ENCODE results near the gene SPTBN1.

SPTBN1 gene

DNA sequence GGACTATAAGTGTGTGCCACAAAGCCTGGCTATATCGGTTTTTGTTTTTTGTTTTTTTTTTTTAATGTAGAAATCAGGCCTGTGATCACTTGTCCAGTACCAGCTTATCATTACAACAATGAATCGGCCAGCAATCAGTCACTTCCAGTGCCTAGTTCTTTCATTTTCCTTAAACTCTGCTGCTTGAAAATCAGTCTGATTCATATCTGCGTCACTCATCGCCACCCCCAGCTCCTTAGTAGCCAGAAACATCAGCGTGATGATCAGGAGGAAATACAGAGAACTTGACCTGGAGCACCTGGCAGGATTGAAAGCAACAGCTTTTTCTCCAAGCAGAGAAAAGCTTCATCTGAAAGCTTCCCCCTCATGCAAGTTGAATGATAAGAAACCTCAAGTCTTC, 75.4 kb downstream of the SPTBN1 start:
- DNase-seq: no peak

GRCh38 chr2:54534221-54534620, 78.1 kb downstream of the SPTBN1 start:
- no peak for DNase-seq

DNA sequence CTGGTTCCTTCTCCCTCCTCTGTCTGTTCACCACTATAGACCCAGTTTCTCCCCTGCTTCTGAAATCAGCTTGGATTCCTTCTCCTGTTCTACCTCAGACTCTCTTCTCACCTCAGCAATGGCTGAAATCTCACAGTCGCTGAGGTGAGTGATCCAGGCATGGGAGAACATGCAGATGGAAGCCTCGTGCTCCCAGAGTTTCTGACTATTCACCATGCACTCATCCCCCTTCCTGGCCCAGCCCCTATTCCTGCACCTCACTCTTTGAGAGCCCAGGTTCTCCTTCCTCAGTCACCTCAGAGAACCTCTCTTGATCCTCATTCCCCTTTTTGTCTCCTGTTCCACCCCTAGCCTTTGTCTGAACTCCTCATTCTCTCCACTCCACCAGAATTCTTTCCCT, 78.5 kb downstream of the SPTBN1 start:
- no peak for DNase-seq

DNA sequence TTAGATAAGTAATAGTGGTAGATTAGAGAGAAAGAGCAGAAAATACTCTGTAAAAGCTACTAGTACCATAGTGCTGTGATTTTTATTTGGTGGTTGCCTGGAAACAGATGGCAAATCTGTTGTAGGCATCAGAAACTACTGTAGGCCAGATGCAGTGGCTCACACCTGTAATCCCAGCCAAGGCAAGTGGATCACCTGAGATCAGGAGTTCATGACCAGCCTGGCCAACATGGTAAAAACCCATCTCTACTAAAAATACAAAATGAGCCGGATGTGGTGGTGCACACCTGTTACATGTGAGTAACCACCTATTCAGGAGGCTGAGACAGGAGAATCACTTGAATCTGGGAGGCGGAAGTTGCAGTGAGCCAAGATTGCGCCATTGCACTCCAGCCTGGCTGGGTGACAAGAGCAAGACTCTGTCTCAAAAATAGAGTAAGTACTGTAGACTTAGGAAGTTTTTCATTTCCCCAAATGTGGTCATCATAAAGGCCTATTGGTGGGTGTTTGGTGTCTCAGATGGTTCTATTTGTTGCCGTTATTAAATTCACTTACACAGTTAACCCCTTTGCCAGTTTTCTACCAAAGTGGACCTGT, 79.6 kb downstream of the SPTBN1 start:
- no peak for DNase-seq

DNA sequence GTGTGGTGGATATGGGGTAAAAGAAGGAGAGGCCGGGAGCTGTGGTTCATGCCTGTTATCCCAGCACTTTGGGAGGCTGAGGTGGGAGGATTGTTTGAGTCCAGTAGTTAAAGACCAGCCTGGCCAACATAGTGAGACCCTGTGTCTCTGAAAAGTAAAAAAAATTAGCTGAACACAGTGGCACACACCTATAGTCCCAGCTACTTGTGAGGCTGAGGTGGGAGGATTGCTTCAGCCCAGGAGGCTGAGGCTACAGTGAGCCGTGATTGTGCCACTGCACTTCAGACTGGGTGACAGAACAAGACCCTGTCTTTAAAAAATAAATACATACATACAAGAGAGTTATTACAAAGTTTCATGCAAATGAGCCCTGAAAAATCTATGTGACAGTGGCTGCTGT, 80.6 kb downstream of the SPTBN1 start:
- DNase-seq: no peak

DNA sequence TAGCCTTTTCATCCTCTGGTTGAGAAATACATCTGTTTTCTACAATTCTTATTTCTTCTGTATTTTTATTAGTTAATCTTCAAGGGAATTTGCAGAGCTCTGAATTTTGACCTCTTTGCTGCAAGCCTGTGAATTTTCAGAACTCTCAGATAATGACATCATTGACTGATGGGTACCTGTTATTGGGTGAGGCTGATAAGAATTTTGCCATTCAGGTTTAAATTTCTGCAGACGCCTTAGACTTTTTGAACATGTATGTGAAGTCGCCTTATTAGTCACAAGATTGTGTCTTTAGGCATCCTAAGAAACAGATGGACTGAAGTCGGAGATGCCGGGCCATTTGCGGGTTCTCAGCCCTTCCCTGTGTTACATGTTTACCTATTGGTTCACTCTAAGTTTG, 82.4 kb downstream of the SPTBN1 start:
- no peak for DNase-seq

DNA sequence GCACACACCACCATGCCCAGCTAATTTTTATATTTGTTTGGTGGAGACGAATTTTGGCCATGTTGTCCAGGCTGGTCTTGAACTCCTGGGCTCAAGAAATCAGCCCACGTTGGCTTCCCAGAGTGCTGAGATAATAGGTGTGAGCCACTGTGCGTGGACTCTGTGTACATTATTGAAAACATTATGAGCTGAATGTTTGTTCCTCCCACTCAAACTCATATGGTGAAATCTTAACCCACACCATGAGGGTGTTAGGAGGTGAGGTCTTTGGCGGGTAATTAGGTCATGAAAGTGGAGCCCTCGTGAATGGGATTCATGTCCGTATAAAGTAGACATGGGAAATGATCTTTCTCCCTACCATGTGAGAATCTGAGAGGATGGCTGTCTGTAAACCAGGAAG, 83.6 kb downstream of the SPTBN1 start:
- no peak for DNase-seq

GRCh38 chr2:54540194-54540593, 84.1 kb downstream of the SPTBN1 start:
- DNase-seq: no peak

DNA sequence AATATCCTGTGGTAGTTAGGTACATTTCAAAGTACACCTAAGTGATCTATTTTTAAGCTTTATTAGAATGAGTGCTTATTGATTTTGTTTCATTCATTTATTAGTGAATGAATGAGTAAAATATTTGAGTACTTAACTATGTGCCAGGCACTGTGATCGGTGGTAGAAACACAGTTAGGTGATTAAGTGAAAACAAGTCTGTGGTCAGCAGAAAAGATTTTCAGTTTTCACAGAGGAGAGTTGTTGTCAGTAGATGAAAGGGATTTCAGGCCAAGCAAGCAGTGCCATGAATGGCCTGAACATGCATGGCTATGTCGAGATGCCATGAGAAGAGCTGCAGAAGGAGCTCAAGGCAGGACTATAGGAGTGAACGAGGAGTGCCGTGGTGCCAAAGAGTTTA, 85.9 kb downstream of the SPTBN1 start:
- no peak for DNase-seq

GRCh38 chr2:54543733-54544396, 87.7 kb downstream of the SPTBN1 start:
- no peak for DNase-seq

- DNase-seq: no peak
Observed at GRCh38 chr2:54545702-54546450, 89.7 kb downstream of the SPTBN1 start.

DNA sequence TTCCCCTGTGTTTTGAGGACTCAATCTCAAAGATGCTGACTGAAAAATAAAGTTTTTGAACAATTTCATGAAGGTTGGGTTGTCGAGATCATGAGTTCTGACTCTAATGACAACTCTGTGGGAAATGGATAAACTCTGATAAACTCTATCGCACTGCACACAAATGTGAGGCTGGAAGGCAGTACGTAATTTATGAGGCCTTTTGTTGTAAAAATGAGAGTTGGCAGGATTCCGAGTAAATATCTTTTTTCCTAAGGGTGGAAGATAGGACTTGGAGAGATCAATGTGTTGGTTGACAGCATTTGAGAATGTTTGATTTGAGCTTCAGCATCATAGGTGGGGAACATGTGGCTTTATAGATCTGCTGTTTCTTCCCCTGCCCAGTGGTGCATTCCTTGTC, 90.4 kb downstream of the SPTBN1 start:
- DNase-seq: no peak

DNA sequence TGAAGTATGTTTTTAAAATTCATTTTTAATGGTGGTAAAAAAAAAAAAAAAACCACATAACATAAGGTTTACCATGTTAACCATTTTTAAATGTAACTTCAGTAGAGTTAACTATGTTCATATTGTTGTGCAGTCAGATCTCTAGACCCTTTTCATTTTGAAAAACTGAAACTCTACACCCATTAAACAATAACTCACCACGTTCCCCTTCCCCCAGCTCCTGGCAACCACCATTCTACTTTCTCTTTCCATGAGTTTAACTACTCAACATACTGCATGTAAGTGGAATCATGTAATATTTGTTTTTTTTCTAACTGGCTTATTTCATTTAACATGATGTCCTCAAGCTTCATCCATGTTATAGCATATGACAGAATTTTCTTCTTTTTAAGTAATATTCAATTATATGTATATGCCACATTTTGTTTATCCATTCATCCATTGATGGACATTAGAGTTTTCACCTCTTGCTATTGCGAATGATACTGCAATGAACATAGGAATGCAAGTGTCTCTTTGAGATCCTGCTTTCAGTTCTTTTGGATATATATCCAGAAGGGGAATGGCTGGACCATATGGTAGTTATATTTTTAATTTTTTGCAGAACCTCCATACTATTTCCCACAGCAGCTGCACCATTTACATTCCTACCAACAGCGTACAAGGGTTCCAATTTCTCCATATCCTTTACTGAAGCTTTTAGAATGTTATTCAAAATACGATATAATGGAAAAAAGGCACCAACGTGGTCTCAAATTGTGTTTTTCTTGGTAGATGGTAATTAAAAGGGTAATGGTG, 91.0 kb downstream of the SPTBN1 start:
- DNase-seq: no peak

DNA sequence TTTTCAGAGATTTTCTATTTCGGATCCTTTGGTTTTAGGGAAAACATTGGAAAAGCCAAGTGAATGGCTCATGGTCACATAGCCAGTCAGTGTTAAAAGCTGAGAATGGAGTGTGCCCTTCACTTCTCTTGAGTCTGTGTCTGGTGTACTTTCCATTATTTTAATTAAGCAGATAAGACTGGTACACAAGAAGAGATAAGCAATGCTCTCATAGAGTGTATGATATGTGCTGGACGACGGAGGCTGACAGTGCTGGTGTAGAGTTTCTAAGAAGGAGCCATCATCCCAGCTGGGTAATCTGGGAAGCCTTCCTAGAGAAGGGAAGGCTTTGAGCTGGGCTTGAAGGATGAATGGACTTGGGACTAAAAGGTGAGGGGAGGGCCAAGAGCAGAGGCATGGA, 93.3 kb downstream of the SPTBN1 start:
- no peak for DNase-seq

GRCh38 chr2:54549917-54550518, 93.9 kb downstream of the SPTBN1 start:
- no peak for DNase-seq

GRCh38 chr2:54550547-54550946, 94.4 kb downstream of the SPTBN1 start:
- no peak for DNase-seq

DNA sequence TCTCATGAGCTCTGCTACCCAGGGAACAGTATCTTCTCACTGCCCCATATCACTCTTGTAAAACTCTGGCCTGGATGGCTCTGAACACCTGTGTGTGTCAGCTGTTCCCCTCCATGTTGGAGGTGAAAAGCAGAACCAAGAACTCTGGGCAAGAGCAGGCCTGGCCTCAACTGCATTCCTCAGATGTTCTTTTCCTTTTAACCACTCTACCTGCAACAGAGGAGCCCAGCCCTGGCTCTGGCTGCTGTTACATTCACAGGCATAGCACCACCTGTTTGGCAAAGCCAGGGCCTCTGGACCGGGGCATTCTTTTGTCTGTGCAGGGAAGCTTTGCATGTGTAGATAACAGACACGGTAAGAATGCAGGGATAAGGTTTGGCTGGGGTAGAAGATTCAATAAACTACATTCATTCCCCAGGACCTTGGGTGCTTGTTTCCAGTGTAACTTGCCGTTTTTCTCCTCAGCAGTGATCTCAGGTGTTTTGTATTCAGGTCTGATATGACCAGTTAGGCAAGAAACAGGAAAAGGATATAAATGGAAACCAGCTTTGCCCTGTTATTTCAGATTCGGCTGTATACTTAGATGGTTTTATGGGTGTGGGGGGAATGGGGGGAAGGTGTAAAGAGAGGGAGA, 95.1 kb downstream of the SPTBN1 start:
- DNase-seq: no peak

GRCh38 chr2:54553075-54553474, 96.9 kb downstream of the SPTBN1 start:
- DNase-seq: no peak

- no peak for DNase-seq
Observed at GRCh38 chr2:54553775-54554174, 97.6 kb downstream of the SPTBN1 start.

DNA sequence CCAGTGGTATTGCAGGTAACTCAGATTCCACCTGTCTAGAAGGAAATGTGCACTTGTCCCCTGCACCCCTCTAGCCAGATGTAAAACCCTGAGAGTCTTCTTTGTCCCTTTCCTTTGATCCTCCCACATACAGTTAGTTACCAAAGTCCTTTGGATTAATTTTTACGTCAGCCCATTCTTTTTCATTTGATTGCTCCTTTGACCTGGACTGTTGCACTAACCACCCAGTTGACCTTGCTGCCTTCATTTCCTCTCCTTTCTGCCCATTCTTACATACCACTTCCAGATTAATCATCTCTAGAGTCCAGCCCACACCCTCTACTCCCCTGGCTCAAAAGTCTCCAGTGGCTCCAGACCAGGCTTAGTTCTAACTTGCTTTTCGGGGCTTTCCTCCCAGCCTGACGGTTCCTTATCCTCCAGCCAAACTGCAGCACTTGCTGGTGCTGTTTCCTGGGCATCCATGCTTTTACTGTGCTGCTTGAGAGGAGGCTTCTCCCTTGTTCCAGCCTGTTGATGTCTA, 99.3 kb downstream of the SPTBN1 start:
- DNase-seq: no peak

DNA sequence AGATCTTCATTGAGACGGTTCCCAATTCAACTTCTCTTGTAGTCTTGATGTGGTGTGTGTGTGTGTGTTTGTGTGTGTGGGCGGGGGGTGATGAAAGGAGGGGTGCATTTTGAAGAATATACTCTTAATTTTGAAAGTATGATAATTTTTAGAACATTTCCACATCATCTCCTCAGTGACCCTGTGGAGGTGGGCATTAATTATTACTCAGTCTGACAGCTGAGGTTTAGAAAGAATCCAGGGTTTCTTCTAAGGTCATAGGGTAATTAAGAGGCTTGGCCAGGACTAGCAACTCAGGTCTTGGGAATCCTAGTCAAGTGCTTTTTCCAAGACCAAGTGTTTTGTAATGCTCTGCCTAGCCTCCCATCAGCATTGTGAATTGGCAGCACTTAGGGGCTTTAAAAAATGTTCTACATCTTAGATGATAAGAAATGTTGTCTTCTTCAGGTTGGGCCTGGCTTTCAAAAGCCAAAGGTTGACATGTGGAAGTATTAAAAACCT, 100.5 kb downstream of the SPTBN1 start:
- no peak for DNase-seq

DNA sequence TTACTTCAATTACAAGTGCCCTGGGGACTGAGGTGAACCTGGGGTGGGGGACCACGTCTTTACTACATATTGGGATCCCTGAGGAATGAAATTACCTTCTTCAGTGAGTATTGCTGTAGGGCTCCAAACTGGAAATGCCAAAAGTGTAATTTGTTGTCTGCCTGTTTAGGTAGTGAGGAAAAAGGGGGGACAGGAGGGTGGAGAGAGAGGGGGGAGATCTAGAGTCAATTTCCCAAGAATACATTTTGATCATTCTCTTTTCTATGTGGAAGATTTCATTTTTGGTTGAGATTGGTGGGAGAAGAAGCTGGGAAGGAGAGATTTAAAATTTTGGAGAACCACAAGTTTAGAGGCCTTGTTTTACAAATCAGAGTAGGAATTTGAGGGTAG, 101.1 kb downstream of the SPTBN1 start:
- DNase-seq: no peak
